Mucosa of descending colon (tissue), 3 donors: Measurements from ENCODE around the gene PLXND1. TPM values are rescaled to one million over a fixed set of nuclear protein-coding genes. Genes with fewer than 3 reads are reported as not detected.

Experiments
- ATAC-seq: fragments of 200-7000 bp; cut with Tn5 transposase; one replicate; pipeline ENCODE4 v1.9.1; 2020; ENCODE audit warnings: mild to moderate bottlenecking, moderate library complexity
- DNase-seq, 3 donors: peaks; one replicate each; pipeline ENCODE4 v3.0.0-alpha.2; 2020
- H3K36me3 ChIP-seq: fragments of 200-600 bp; one replicate; pipeline ENCODE4 v1.8.0; 2021; ENCODE audit warnings: low read depth, mild to moderate bottlenecking
- H3K4me1 ChIP-seq: fragments of 200-600 bp; one replicate; pipeline ENCODE4 v1.8.0; 2021; ENCODE audit warnings: low read depth, mild to moderate bottlenecking
- H3K4me3 ChIP-seq: fragments of 200-600 bp; one replicate; pipeline ENCODE4 v1.8.0; 2021; ENCODE audit warnings: mild to moderate bottlenecking
- H3K9me3 ChIP-seq: fragments of 200-600 bp; one replicate; pipeline ENCODE4 v1.8.0; 2021; ENCODE audit warnings: mild to moderate bottlenecking
- CTCF ChIP-seq: fragments of 200-600 bp; IDR thresholded peaks from one replicate; pipeline ENCODE4 v1.8.0; 2022; ENCODE audit warnings: antibody characterized with exemption, mild to moderate bottlenecking
- intact Hi-C, 2 donors: fragments of 100-400 bp; cut with DNase I in 1 of 2; cut with micrococcal nuclease in 1 of 2; formaldehyde crosslinking; loops; one replicate each; pipeline versions ENCODE4 v1.11.0 to v1.11.1; 2022; cut with DNase I, micrococcal nuclease
- total RNA-seq, 3 donors: library from RNA; stranded (reverse); fragmentation: NEBNext Ultra II Directional in 2 of 3; extraction: Animal tissue kit (Norgen Biotek cat#: 25700) in 2 of 3; gene quantifications; one replicate each; pipeline versions ENCODE4 v1.2.1 to v1.2.4, GENCODE V29; 2021 to 2023
- donor health status: DM: no; HTN: no; CAD: no; lungs with moderate emphysema.
- donor health status: DM: no; HTN: no; CAD: no.
- donor health status: DM: no; HTN: yes; CAD: no.

Gene PLXND1
- total RNA-seq, 3 donors from 2014 or later: 26.8 to 57.1 (median 48.1) TPM

- TF ChIP-seq CTCF: no peak
- no peak overlapping the region for H3K4me3 ChIP-seq
- ATAC-seq: no peak
- no peak for DNase-seq
- intact Hi-C loops: loop anchor here in 1 of 2 donors (10.0 kb wide), 1 partner anchor 302 kb away; no protein-coding TSS in a partner anchor
- H3K9me3 ChIP-seq: no peaks in the 10 kb centered on the region
- peaks cover 5% of the 10 kb centered on the region for H3K4me1 ChIP-seq
- no peaks in the 10 kb centered on the region for H3K36me3 ChIP-seq
Measured at GRCh38 chr3:129632556-129632955, 26.1 kb upstream of the PLXND1 start.

DNA sequence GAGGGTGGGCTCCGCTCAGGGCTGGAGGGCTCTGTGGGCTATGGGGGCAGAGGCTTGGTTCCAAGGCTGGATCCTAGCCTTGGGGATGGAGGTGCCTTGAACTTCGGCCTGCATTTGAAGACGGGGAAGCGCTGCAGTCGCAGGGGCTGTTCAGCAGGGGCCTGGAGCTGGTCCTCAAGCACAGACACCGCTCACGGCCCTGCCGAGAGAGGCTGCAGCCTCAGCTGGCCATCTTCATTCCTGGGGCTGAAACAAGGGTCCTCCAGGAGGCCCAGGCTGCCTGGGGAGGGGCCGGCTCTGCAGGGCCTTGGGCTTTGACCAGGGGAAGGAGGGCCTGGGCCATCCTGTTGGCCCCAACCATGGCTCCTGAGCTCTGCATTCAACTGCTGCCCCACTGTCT lies 25.6 kb upstream of the PLXND1 start:
- Histone ChIP-seq H3K4me1 (peaks cover 5% of the 10 kb centered on the region), H3K4me3 (no peak overlapping the region), H3K36me3 (no peaks in the 10 kb centered on the region), H3K9me3 (no peaks in the 10 kb centered on the region)
- intact Hi-C loops: loop anchor here in 1 of 2 donors (10.0 kb wide), 1 partner anchor 303 kb away; no protein-coding TSS in a partner anchor
- no peak for TF ChIP-seq CTCF
- ATAC-seq: no peak
- no peak for DNase-seq

GRCh38 chr3:129629011-129629410 lies 22.5 kb upstream of the PLXND1 start:
- H3K4me3 ChIP-seq: no peak overlapping the region
- no peak for TF ChIP-seq CTCF
- ATAC-seq: no peak
- intact Hi-C loops: no loop called here
- no peaks in the 10 kb centered on the region for H3K9me3 ChIP-seq
- peaks cover 26% of the 10 kb centered on the region for H3K4me1 ChIP-seq
- peak in 1 of 3 donors; percentile 23 for DNase-seq
- no peaks in the 10 kb centered on the region for H3K36me3 ChIP-seq

DNA sequence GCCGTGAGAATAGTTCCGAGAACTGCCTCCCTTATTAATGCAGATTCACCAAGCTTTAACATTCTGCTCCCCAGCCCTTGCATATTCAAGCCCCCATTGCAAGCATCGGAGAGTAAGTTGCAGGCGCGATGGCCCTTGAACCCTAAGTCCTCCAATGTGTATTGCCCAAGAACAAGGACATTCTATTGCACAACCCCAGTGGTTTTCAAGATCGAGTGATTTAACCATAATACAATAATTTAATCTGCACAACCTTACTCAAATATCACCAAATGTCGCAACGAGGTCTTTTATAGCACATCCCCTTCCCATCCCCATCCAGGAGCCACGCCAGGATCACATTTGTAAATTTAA lies 21.7 kb upstream of the PLXND1 start:
- no peaks in the 10 kb centered on the region for H3K36me3 ChIP-seq
- intact Hi-C loops: no loop called here
- peaks cover 34% of the 10 kb centered on the region for H3K4me1 ChIP-seq
- no peak for ATAC-seq
- H3K9me3 ChIP-seq: no peaks in the 10 kb centered on the region
- H3K4me3 ChIP-seq: no peak overlapping the region
- TF ChIP-seq CTCF: no peak
- no peak for DNase-seq

DNA sequence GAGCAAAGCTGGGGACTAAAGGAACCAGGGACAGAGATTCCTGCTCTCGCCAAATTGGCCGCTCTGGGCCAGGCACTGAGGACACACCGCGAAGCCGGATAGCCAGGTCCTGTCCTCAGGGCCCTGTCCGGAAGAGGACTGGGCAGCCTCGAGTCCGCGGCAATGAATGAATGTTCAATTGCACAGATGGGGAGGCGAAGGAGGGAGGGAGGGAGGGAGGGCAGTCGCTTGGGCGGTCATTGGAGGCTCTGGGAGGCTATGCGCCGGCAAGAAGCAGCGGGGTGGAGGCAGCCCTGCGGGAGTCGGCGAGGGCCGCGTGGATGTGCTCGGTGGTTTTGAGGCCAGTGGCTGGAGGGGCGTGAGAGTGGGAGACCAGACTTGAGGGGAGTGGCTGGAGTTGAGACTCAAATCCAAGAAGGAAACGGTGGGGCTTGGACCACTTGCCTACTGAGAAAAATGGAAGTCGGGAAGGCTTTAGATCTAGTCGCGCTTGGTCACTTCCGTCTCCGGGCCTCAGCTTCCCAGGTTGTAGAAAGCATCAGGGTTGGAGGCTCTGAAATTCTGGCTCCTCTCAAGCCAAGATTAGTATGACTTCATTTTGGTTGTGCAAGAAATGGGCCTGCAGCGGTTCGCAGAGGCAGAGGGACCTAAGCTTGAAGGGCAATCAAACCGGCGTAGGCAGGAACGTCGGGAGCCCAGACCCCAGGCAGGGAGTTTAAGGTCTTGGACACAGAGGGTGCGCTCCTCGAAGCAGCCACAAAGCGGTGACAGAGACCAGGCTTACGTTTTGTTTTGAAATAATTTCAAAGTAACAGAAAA lies 21.1 kb upstream of the PLXND1 start:
- ATAC-seq (peak; percentile 53), DNase-seq (peak; percentile 79 to 81 (median 79))
- H3K4me3 ChIP-seq: peak overlapping the region; percentile 22
- TF ChIP-seq CTCF: peak; percentile 70
- intact Hi-C loops: no loop called here
- no peaks in the 10 kb centered on the region for H3K9me3 ChIP-seq
- H3K36me3 ChIP-seq: no peaks in the 10 kb centered on the region
- peaks cover 40% of the 10 kb centered on the region for H3K4me1 ChIP-seq
